Sigmoid colon (tissue), 4 donors: ENCODE results near the gene SLITRK6.
"Not testable (repeated sequence)": the region's sequence is repeated elsewhere in the genome, so short reads cannot be mapped to it uniquely, and the experiment has no call there.

Experiments used
- CTCF ChIP-seq, 4 experiments: fragments of 450-650 bp in 3 of 4; fragments of 200-600 bp in 1 of 4; IDR thresholded peaks; one replicate each; pipeline ENCODE4 v1.5.1; 2016 to 2019; ENCODE audit warnings: antibody characterized with exemption in 4 of 4, mild to moderate bottlenecking in 3 of 4, moderate library complexity in 2 of 4
- EP300 ChIP-seq, 4 donors: sonication (generic); formaldehyde crosslinking; IDR thresholded peaks; one replicate each; pipeline ENCODE4 v1.6.1; 2017; ENCODE audit warnings: antibody characterized with exemption in 4 of 4

GRCh38 chr13:85743201-85743770 lies 55.9 kb downstream of the SLITRK6 start:
- not testable (repeated sequence) for TF ChIP-seq CTCF, EP300 (IDR thresholded peaks at IDR 0.05)
